Measurements from ENCODE around the gene PDE7B.

The PDE7B gene

GRCh38 chr6:136012198-136012887 lies 160.8 kb downstream of the PDE7B start:
- Histone ChIP-seq H3K9ac (ENCODE audit: low read depth, low read length, poor library complexity, severe bottlenecking) (no peak overlapping the region), H2AFZ (ENCODE audit: low read length) (no peak overlapping the region)

GRCh38 chr6:136012943-136013342 lies 161.4 kb downstream of the PDE7B start:
- Histone ChIP-seq H3K36me3 (ENCODE audit: insufficient read depth, low read length) (no peaks in the 10 kb centered on the region), H2AFZ (ENCODE audit: low read length) (no peak overlapping the region), H3K79me2 (ENCODE audit: insufficient read depth, low read length) (no peaks in the 10 kb centered on the region), H3K9ac (ENCODE audit: low read depth, low read length, poor library complexity, severe bottlenecking) (no peak overlapping the region), H3K9me3 (ENCODE audit: insufficient read depth, low read depth, low read length) (no peaks in the 10 kb centered on the region), H3K4me2 (ENCODE audit: low read depth, low read length, poor library complexity, severe bottlenecking) (no peak overlapping the region), H3K4me3 (ENCODE audit: low read length, poor library complexity, severe bottlenecking) (no peak overlapping the region), H3F3A (ENCODE audit: low read depth) (no peaks in the 10 kb centered on the region), H3K4me1 (ENCODE audit: insufficient read depth, low read length, poor library complexity, severe bottlenecking) (no peaks in the 10 kb centered on the region), H3K27me3 (ENCODE audit: insufficient read depth, low read length, poor library complexity, severe bottlenecking) (no peaks in the 10 kb centered on the region), H3K9me2 (replicated peaks; ENCODE audit: low read depth, low read length) (no peaks in the 10 kb centered on the region), H4K20me1 (ENCODE audit: insufficient read depth, low read length, poor library complexity, severe bottlenecking) (no peaks in the 10 kb centered on the region)
- TF ChIP-seq EZH2phosphoT487 (IDR thresholded peaks at IDR 0.05; ENCODE audit: borderline replicate concordance): no peak
- TF ChIP-seq CTCF (conservative IDR thresholded peaks at IDR 0.05; ENCODE audit: low read length): no peak

More at GRCh38 chr6:136012198-136012887, 160.8 kb downstream of the PDE7B start:
- no peak for TF ChIP-seq EZH2phosphoT487 (IDR thresholded peaks at IDR 0.05; ENCODE audit: borderline replicate concordance)
- TF ChIP-seq CTCF (conservative IDR thresholded peaks at IDR 0.05; ENCODE audit: low read length): no peak
- H3K27me3 ChIP-seq (ENCODE audit: insufficient read depth, low read length, poor library complexity, severe bottlenecking): no peaks in the 10 kb centered on the region
- no peaks in the 10 kb centered on the region for H4K20me1 ChIP-seq (ENCODE audit: insufficient read depth, low read length, poor library complexity, severe bottlenecking)
- no peak overlapping the region for H3K4me2 ChIP-seq (ENCODE audit: low read depth, low read length, poor library complexity, severe bottlenecking)
- H3F3A ChIP-seq (ENCODE audit: low read depth): no peaks in the 10 kb centered on the region
- H3K36me3 ChIP-seq (ENCODE audit: insufficient read depth, low read length): no peaks in the 10 kb centered on the region
- H3K4me1 ChIP-seq (ENCODE audit: insufficient read depth, low read length, poor library complexity, severe bottlenecking): no peaks in the 10 kb centered on the region
- H3K9me2 ChIP-seq (replicated peaks; ENCODE audit: low read depth, low read length): no peaks in the 10 kb centered on the region
- no peak overlapping the region for H3K4me3 ChIP-seq (ENCODE audit: low read length, poor library complexity, severe bottlenecking)
- no peaks in the 10 kb centered on the region for H3K79me2 ChIP-seq (ENCODE audit: insufficient read depth, low read length)
- no peaks in the 10 kb centered on the region for H3K9me3 ChIP-seq (ENCODE audit: insufficient read depth, low read depth, low read length)

DNA sequence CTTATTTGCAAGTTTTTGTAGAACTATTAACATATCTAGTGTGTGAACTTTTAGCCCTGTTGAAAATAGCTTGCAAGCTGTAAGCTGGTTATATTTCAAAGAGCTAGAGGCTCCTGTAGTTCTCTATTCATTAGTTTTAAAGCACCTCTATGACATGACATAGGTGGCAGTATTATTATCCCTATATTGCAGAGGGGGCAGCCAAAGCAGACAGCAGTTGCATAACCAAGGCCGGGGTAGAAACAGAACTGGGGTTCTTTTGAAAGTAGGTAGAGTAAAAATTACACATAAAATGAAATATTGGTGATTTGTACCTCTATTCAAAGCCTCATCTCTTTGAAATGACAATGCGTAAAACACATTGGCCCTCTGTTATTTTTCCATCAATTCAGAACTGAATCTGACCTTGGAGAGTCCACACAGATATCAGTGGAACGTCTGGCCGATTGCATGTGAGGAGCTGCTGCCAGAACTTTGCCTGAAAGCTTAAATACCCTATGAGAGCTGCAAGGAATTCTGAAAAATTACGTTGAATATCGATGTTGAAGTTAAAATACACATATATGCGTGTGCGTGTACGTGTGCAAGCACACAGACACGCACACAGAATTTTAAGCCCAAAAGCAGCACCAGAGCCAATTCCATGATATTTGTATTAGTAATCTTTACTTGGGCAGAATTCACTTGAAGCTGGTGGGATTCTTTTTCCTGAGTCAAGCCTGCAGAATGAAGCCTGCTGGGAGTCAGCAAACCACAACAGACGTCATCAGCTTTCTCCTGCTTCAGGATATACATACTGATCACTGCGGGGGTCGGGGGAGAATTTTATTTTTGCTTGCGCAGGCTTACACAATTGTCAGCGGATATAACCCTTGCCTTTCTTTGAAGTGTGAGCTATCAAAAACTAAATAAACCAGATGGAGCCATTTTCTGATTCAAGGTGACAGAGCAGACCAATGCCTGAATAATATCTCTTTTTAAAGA lies 163.2 kb downstream of the PDE7B start:
- no peak for TF ChIP-seq CTCF (conservative IDR thresholded peaks at IDR 0.05; ENCODE audit: low read length)
- TF ChIP-seq EZH2phosphoT487 (IDR thresholded peaks at IDR 0.05; ENCODE audit: borderline replicate concordance): no peak
- H4K20me1 ChIP-seq (ENCODE audit: insufficient read depth, low read length, poor library complexity, severe bottlenecking): no peaks in the 10 kb centered on the region
- no peaks in the 10 kb centered on the region for H3K4me1 ChIP-seq (ENCODE audit: insufficient read depth, low read length, poor library complexity, severe bottlenecking)
- no peak overlapping the region for H3K4me2 ChIP-seq (ENCODE audit: low read depth, low read length, poor library complexity, severe bottlenecking)
- H3K4me3 ChIP-seq (ENCODE audit: low read length, poor library complexity, severe bottlenecking): no peak overlapping the region
- H3K27me3 ChIP-seq (ENCODE audit: insufficient read depth, low read length, poor library complexity, severe bottlenecking): no peaks in the 10 kb centered on the region
- no peaks in the 10 kb centered on the region for H3K9me3 ChIP-seq (ENCODE audit: insufficient read depth, low read depth, low read length)
- peaks cover 4% of the 10 kb centered on the region; the same call in 1 of the 2 replicates for H3K9me2 ChIP-seq (replicated peaks; ENCODE audit: low read depth, low read length)
- no peak overlapping the region for H3K9ac ChIP-seq (ENCODE audit: low read depth, low read length, poor library complexity, severe bottlenecking)
- no peaks in the 10 kb centered on the region for H3K36me3 ChIP-seq (ENCODE audit: insufficient read depth, low read length)
- H3F3A ChIP-seq (ENCODE audit: low read depth): no peaks in the 10 kb centered on the region
- no peaks in the 10 kb centered on the region for H3K79me2 ChIP-seq (ENCODE audit: insufficient read depth, low read length)
- no peak overlapping the region for H2AFZ ChIP-seq (ENCODE audit: low read length)
